ENCODE results near the gene SMU1. TPM values are rescaled to one million over a fixed set of nuclear protein-coding genes. Genes with fewer than 3 reads are reported as not detected.

The SMU1 gene
- total and polyA plus RNA-seq, 8 donors, result 1.7 to 36.2 (median 8.0) TPM

- Histone ChIP-seq H3K4me3 (no peak overlapping the region), H3K4me1 (peaks cover 28 to 53% (median 46%) of the 10 kb centered on the region in 4 donors), H3K27ac (no peak overlapping the region), H3K27me3 (no peaks in the 10 kb centered on the region), H3K36me3 (peaks cover 52 to 100% (median 97%) of the 10 kb centered on the region in 4 donors), H3K9me3 (no peaks in the 10 kb centered on the region)
- DNase-seq, result peak in 1 of 2 donors; percentile 23
- intact Hi-C loops (cut with DNase I; ENCODE audit: low total_unique reads), result no loop called here
- TF ChIP-seq POLR2A (IDR thresholded peaks at IDR 0.05), result no peak
- no peak for TF ChIP-seq EP300 (IDR thresholded peaks at IDR 0.05)
- no peak for TF ChIP-seq POLR2AphosphoS5 (IDR thresholded peaks at IDR 0.05)
- TF ChIP-seq, protein P1, sequence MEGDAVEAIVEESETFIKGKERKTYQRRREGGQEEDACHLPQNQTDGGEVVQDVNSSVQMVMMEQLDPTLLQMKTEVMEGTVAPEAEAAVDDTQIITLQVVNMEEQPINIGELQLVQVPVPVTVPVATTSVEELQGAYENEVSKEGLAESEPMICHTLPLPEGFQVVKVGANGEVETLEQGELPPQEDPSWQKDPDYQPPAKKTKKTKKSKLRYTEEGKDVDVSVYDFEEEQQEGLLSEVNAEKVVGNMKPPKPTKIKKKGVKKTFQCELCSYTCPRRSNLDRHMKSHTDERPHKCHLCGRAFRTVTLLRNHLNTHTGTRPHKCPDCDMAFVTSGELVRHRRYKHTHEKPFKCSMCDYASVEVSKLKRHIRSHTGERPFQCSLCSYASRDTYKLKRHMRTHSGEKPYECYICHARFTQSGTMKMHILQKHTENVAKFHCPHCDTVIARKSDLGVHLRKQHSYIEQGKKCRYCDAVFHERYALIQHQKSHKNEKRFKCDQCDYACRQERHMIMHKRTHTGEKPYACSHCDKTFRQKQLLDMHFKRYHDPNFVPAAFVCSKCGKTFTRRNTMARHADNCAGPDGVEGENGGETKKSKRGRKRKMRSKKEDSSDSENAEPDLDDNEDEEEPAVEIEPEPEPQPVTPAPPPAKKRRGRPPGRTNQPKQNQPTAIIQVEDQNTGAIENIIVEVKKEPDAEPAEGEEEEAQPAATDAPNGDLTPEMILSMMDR (IDR thresholded peaks at IDR 0.05), result no peak
- 38 to 57% (median 41%) methylated on average over 5 of the region's 5 CpGs for WGBS, 5 donors
These were observed 43.6 kb downstream of the SMU1 start for GRCh38 chr9:33032865-33033264.

GRCh38 chr9:33032292-33032691 is 44.2 kb downstream of the SMU1 start:
- no peaks in the 10 kb centered on the region for H3K27me3 ChIP-seq
- 26 to 50% (median 43%) methylated on average over 1 of the region's 1 CpG for WGBS, 5 donors
- no peaks in the 10 kb centered on the region for H3K9me3 ChIP-seq
- H3K4me1 ChIP-seq, result peaks cover 33 to 59% (median 51%) of the 10 kb centered on the region in 4 donors
- no peak overlapping the region for H3K27ac ChIP-seq
- TF ChIP-seq, protein P1 (IDR thresholded peaks at IDR 0.05), result no peak
- TF ChIP-seq EP300 (IDR thresholded peaks at IDR 0.05) (no peak), POLR2A (IDR thresholded peaks at IDR 0.05) (no peak), POLR2AphosphoS5 (IDR thresholded peaks at IDR 0.05) (no peak)
- no peak overlapping the region for H3K4me3 ChIP-seq
- peaks cover 46 to 100% (median 97%) of the 10 kb centered on the region in 4 donors for H3K36me3 ChIP-seq
- no peak for DNase-seq
- intact Hi-C loops (cut with DNase I; ENCODE audit: low total_unique reads), result no loop called here

DNA sequence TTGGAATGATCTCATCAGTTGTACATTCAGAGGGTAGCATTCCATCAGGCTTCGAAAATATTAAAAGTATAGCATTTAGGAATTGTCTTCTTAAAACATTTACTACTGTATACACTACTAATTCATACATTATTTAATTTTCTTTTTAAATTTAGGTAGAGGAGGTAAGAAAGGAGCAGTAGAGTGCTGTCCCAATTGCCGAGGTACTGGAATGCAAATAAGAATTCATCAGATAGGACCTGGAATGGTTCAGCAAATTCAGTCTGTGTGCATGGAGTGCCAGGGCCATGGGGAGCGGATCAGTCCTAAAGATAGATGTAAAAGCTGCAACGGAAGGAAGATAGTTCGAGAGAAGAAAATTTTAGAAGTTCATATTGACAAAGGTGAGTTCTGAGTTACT is 46.2 kb downstream of the SMU1 start:
- Histone ChIP-seq H3K36me3 (peaks cover 26 to 87% (median 80%) of the 10 kb centered on the region in 4 donors), H3K27me3 (no peaks in the 10 kb centered on the region), H3K4me3 (peak overlapping the region in 1 of 4 donors; percentile 0), H3K27ac (no peak overlapping the region), H3K9me3 (no peaks in the 10 kb centered on the region), H3K4me1 (peaks cover 44 to 71% (median 63%) of the 10 kb centered on the region in 4 donors)
- intact Hi-C loops (cut with DNase I; ENCODE audit: low total_unique reads), result no loop called here
- DNase-seq, result no peak
- TF ChIP-seq POLR2A (IDR thresholded peaks at IDR 0.05), result no peak
- 82 to 84% (median 84%) methylated on average over 5 of the region's 5 CpGs for WGBS, 5 donors

DNA sequence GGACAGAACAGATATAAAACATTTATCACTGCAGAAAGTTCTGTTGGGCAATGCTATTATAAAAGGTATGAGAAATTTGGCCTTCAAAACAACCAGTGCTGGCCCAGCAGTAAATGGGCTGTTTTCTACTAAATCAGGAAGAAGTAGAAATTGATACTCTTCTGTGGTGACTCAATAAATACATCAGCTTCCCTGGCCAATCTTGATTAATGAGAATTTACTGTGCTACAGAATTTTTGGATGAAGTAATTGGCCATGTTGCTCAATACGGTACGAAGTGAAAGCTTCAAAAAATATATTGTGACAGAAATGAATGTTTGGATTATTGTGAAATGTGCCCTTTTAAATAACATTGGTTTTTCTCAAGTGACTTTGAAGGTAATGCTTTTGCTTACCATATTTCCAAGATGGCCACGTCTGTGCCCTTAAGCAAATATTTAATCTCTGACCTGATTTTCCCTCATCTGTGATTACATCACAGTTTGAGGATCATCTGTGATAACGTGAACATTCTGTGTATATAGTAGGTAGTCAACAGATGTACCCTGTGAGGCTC is 47.2 kb downstream of the SMU1 start:
- peak in 1 of 3 donors; percentile 52 for TF ChIP-seq POLR2AphosphoS5 (IDR thresholded peaks at IDR 0.05)
- TF ChIP-seq POLR2A (IDR thresholded peaks at IDR 0.05), result no peak
- no peak for TF ChIP-seq EP300 (IDR thresholded peaks at IDR 0.05)
- Histone ChIP-seq H3K4me3 (peak overlapping the region in 2 of 4 donors; percentile 17 to 33), H3K9me3 (no peaks in the 10 kb centered on the region), H3K36me3 (peaks cover 17 to 77% (median 70%) of the 10 kb centered on the region in 4 donors), H3K27me3 (no peaks in the 10 kb centered on the region), H3K4me1 (peaks cover 46 to 74% (median 65%) of the 10 kb centered on the region in 4 donors), H3K27ac (peak overlapping the region in 2 of 5 donors; percentile 44 to 46)
- DNase-seq, result no peak
- intact Hi-C loops (cut with DNase I; ENCODE audit: low total_unique reads), result no loop called here
- WGBS, 5 donors, result 25 to 35% (median 29%) methylated on average over 4 of the region's 4 CpGs

- intact Hi-C loops (cut with DNase I; ENCODE audit: low total_unique reads), result no loop called here
- Histone ChIP-seq H3K27ac (peak overlapping the region; percentile 98 to 100 (median 99)), H3K36me3 (peaks cover under 1 to 43% (median 39%) of the 10 kb centered on the region in 4 donors), H3K27me3 (no peaks in the 10 kb centered on the region), H3K9me3 (no peaks in the 10 kb centered on the region), H3K4me1 (peaks cover 49 to 74% (median 60%) of the 10 kb centered on the region in 4 donors), H3K4me3 (peak overlapping the region; percentile 79 to 95 (median 88))
- TF ChIP-seq POLR2A (IDR thresholded peaks at IDR 0.05) (no peak), POLR2AphosphoS5 (IDR thresholded peaks at IDR 0.05) (no peak), EP300 (IDR thresholded peaks at IDR 0.05) (no peak)
- TF ChIP-seq, protein P1 (IDR thresholded peaks at IDR 0.05), result no peak
- peak; percentile 65 to 93 for DNase-seq
- 1 to 3% (median 1%) methylated on average over 17 to 36 of the region's 36 CpGs for WGBS, 5 donors
These were observed 50.7 kb downstream of the SMU1 start for GRCh38 chr9:33025572-33026342.
